BJ (cell line): ENCODE results near the gene MACF1. TPM values are rescaled to one million over a fixed set of nuclear protein-coding genes. Genes with fewer than 3 reads are reported as not detected.
A peak's percentile ranks its signal among the peaks of the same experiment; 100 is the strongest.

ENCODE experiments used
- CTCF ChIA-PET: fragments of 350-600 bp; formaldehyde crosslinking; extraction: SDS; loops from one replicate; lab custom pipeline; 2021; ENCODE audit warnings: antibody characterized with exemption, inconsistent platforms; lab: Yijun Ruan, JAX
- POLR2A ChIA-PET: fragments of 300-600 bp; sonication (Branson Sonifier 250); formaldehyde crosslinking; extraction: SDS; loops from one replicate; lab custom pipeline; 2021; ENCODE audit warnings: antibody characterized with exemption; lab: Charles Lee
- DNase-seq: peaks from one replicate; pipeline ENCODE4 v3.0.0-alpha.2; 2011; ENCODE audit warnings: low read depth
- H3K27me3 ChIP-seq: 2 replicates; pipeline ENCODE4 v1.6.0; 2011; ENCODE audit warnings: low read length; ENCODE audit not compliant: control insufficient read depth, insufficient read depth
- H3K36me3 ChIP-seq: 2 replicates; pipeline ENCODE4 v1.5.1; 2011; ENCODE audit warnings: low read length; ENCODE audit not compliant: control insufficient read depth, insufficient read depth
- H3K4me3 ChIP-seq: 2 replicates; pipeline ENCODE4 v1.5.1; 2011; ENCODE audit warnings: low read depth, mild to moderate bottlenecking, control low read depth, low read length
- polyA plus RNA-seq: library from polyadenylated mRNA; depleted of rRNA; stranded (reverse); fragments of >200 nt; gene quantifications from 2 replicates; pipeline ENCODE4 v1.2.3, GENCODE V29; 2011
- TF ChIP-seq, protein P1 (sequence below): IDR thresholded peaks from 2 replicates; pipeline ENCODE4 v1.5.1; 2011; ENCODE audit warnings: low read depth, mild to moderate bottlenecking, control low read depth, inconsistent platforms, low read length, moderate library complexity; ENCODE audit not compliant: insufficient read depth

Gene MACF1
- polyA plus RNA-seq, 1 experiment: 57.3 TPM

GRCh38 chr1:39270368-39270767, 65.9 kb downstream of the MACF1 start:
- ChIA-PET CTCF (interaction anchor here (1.0 to 4.0 kb wide), 5 partner anchors 12 to 142 kb away, joined by 3 to 23 read pairs (median 3); no protein-coding TSS in a partner anchor), POLR2A (no interaction called here)
- peak overlapping the region; percentile 28 for H3K4me3 ChIP-seq
- H3K27me3 ChIP-seq: no peaks in the 10 kb centered on the region
- no peak for DNase-seq
- H3K36me3 ChIP-seq: no peaks in the 10 kb centered on the region
- TF ChIP-seq, protein P1, sequence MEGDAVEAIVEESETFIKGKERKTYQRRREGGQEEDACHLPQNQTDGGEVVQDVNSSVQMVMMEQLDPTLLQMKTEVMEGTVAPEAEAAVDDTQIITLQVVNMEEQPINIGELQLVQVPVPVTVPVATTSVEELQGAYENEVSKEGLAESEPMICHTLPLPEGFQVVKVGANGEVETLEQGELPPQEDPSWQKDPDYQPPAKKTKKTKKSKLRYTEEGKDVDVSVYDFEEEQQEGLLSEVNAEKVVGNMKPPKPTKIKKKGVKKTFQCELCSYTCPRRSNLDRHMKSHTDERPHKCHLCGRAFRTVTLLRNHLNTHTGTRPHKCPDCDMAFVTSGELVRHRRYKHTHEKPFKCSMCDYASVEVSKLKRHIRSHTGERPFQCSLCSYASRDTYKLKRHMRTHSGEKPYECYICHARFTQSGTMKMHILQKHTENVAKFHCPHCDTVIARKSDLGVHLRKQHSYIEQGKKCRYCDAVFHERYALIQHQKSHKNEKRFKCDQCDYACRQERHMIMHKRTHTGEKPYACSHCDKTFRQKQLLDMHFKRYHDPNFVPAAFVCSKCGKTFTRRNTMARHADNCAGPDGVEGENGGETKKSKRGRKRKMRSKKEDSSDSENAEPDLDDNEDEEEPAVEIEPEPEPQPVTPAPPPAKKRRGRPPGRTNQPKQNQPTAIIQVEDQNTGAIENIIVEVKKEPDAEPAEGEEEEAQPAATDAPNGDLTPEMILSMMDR: no peak

DNA sequence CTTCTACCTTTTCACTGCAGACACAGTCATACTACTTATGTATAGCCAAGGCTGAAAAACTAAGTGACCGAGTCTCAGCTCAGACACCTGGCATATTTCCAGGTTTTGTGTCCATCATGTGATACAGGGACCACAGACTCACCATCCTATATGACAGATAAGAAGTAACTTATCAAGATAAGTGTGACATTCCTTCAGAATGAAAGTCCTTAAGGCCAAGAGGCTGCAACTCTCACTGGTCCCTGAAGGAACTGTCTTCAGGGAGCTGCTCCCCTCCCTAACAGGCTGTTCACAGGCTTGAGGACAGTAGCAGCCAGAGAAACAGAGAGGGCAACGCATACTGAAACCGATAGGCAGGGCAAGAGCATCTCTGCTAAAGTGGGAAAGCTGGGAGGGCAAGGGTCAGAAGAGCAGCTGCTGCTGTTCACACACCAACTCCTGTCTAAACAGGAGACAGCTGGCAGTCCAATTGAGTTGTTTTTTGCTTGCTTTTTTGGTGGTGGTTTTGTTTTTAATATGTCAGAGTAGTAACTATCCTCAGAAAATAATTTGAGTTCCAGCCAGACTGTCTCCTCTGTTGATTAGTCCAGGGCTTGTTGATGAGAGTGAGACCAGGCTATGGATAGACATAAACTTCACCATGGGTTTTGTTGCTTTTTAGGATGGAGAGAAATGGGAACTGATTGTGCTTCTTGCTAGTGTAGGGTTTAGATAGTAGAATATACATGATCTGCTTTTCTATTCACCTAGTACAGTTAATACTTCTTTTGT, 67.7 kb downstream of the MACF1 start:
- DNase-seq: no peak
- Histone ChIP-seq H3K36me3 (no peaks in the 10 kb centered on the region), H3K27me3 (no peaks in the 10 kb centered on the region), H3K4me3 (no peak overlapping the region)
- CTCF ChIA-PET: interaction anchor here (0.9 to 1.4 kb wide), 3 partner anchors 10 to 174 kb away, joined by 3 to 6 read pairs (median 4); partner anchors contain the start of gene MACF1
- POLR2A ChIA-PET: no interaction called here
- TF ChIP-seq, protein P1: no peak

GRCh38 chr1:39272798-39273469, 68.4 kb downstream of the MACF1 start:
- ChIA-PET POLR2A (no interaction called here), CTCF (interaction anchor here (0.9 to 1.4 kb wide), 2 partner anchors 68 to 174 kb away, joined by 4 to 6 read pairs; partner anchors contain the start of gene MACF1)
- no peak overlapping the region for H3K4me3 ChIP-seq

DNA sequence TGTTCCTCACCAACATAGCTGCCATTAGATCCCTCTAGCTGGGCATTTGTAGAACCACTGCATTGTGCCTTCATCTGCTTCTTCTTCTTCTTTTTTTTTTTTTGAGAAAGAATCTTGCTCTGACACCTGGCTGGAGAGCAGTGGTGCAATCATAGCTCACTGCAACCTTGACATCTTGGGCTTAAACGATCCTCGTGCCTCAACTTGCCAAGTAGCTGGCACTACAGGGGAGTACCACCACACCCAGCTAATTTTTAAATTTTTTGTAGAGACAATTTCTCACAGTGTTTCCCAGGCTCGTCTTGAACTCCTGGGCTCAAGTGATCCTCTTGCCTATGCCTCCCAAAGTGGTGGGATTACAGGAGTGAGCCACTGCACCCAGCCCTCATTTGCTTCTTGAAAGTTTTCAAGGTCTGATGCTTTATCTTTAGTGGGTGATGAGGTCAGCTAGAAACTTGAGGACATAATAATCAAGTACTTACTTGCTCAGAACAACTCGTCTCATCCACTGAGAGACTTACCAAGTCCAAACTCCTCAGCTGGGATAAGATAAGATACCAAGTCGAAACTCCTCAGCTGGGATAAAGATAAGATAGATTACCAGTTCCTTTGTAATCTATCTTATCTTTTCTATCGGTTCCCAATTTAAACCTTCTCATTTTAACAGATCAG, 71.5 kb downstream of the MACF1 start:
- Histone ChIP-seq H3K27me3 (no peaks in the 10 kb centered on the region), H3K36me3 (no peaks in the 10 kb centered on the region; the same call in 1 of the 2 replicates), H3K4me3 (no peak overlapping the region)
- ChIA-PET CTCF (interaction anchor here (0.6 kb wide), 1 partner anchor 701 kb away, joined by 3 read pairs; no protein-coding TSS in a partner anchor), POLR2A (no interaction called here)
- TF ChIP-seq, protein P1: no peak
- DNase-seq: no peak

More at GRCh38 chr1:39272798-39273469, 68.4 kb downstream of the MACF1 start:
- DNase-seq: no peak
- TF ChIP-seq, protein P1: no peak
- Histone ChIP-seq H3K27me3 (no peaks in the 10 kb centered on the region), H3K36me3 (no peaks in the 10 kb centered on the region; the same call in 1 of the 2 replicates)
